ENCODE results near the gene TSC22D4. TPM values are rescaled to one million over a fixed set of nuclear protein-coding genes. Genes with fewer than 3 reads are reported as not detected.
"Not testable (repeated sequence)": the region's sequence is repeated elsewhere in the genome, so short reads cannot be mapped to it uniquely, and the experiment has no call there.

The TSC22D4 gene
- total RNA-seq, 1 donor from 2014 or later = 51.8 TPM

GRCh38 chr7:100510437-100511239, 31.6 kb upstream of the TSC22D4 start:
- H3K36me3 ChIP-seq = no peaks in the 10 kb centered on the region
- H3K9me3 ChIP-seq = no peaks in the 10 kb centered on the region
- H3K27me3 ChIP-seq = no peaks in the 10 kb centered on the region
- H3K4me3 ChIP-seq = no peak overlapping the region
- ATAC-seq = no peak
- intact Hi-C loops (cut with DNase I) = no loop called here
- DNase-seq = no peak
- peaks cover 8% of the 10 kb centered on the region for H3K4me1 ChIP-seq
- no peak overlapping the region for H3K27ac ChIP-seq
- TF ChIP-seq CTCF (IDR thresholded peaks at IDR 0.05) = no peak

- intact Hi-C loops (cut with DNase I) = no loop called here
- no peaks in the 10 kb centered on the region for H3K27me3 ChIP-seq
- H3K4me1 ChIP-seq = no peaks in the 10 kb centered on the region
- no peak overlapping the region for H3K4me3 ChIP-seq
- H3K36me3 ChIP-seq = no peaks in the 10 kb centered on the region
- no peak overlapping the region for H3K27ac ChIP-seq
- H3K9me3 ChIP-seq = no peaks in the 10 kb centered on the region
- DNase-seq = peak; percentile 66
- TF ChIP-seq CTCF (IDR thresholded peaks at IDR 0.05) = no peak
- ATAC-seq = peak; percentile 15
Measured at GRCh38 chr7:100509231-100509630, 30.2 kb upstream of the TSC22D4 start.

GRCh38 chr7:100506356-100506923, 27.4 kb upstream of the TSC22D4 start:
- Histone ChIP-seq H3K36me3 (no peaks in the 10 kb centered on the region), H3K27ac (no peak overlapping the region), H3K9me3 (no peaks in the 10 kb centered on the region), H3K4me1 (no peaks in the 10 kb centered on the region), H3K4me3 (no peak overlapping the region), H3K27me3 (no peaks in the 10 kb centered on the region)
- intact Hi-C loops (cut with DNase I) = no loop called here
- ATAC-seq = no peak
- no peak for DNase-seq
- TF ChIP-seq CTCF (IDR thresholded peaks at IDR 0.05) = no peak

- Histone ChIP-seq H3K36me3 (no peaks in the 10 kb centered on the region), H3K27ac (no peak overlapping the region), H3K9me3 (no peaks in the 10 kb centered on the region), H3K4me1 (no peaks in the 10 kb centered on the region), H3K27me3 (no peaks in the 10 kb centered on the region), H3K4me3 (no peak overlapping the region)
- intact Hi-C loops (cut with DNase I) = no loop called here
- DNase-seq (no peak), ATAC-seq (no peak)
- no peak for TF ChIP-seq CTCF (IDR thresholded peaks at IDR 0.05)
Measured at GRCh38 chr7:100504887-100505611, 26.0 kb upstream of the TSC22D4 start.

GRCh38 chr7:100504031-100504430, 25.0 kb upstream of the TSC22D4 start:
- ATAC-seq, DNase-seq: not testable (repeated sequence)

GRCh38 chr7:100500743-100501142, 21.7 kb upstream of the TSC22D4 start:
- H3K36me3 ChIP-seq; H3K4me3 ChIP-seq; DNase-seq; ATAC-seq; H3K27me3 ChIP-seq; H3K4me1 ChIP-seq; H3K9me3 ChIP-seq; intact Hi-C loops (cut with DNase I); H3K27ac ChIP-seq: not testable (repeated sequence)

More at GRCh38 chr7:100504031-100504430, 25.0 kb upstream of the TSC22D4 start:
- H3K4me3 ChIP-seq; H3K9me3 ChIP-seq; intact Hi-C loops (cut with DNase I); H3K27me3 ChIP-seq; H3K36me3 ChIP-seq; H3K27ac ChIP-seq; H3K4me1 ChIP-seq: not testable (repeated sequence)
